Panc1 (cell line): ENCODE results near the gene TFEB. TPM values are rescaled to one million over a fixed set of nuclear protein-coding genes. Genes with fewer than 3 reads are reported as not detected.

Source experiments
- ATAC-seq: fragments of 200-7000 bp; cut with Tn5 transposase; 2 replicates; pipeline ENCODE4 v1.9.1; 2020; ENCODE audit warnings: mild to moderate bottlenecking, moderate library complexity
- BruUV-seq: library from RNA; stranded (reverse); fragments of 400-500 nt; replicated peaks from 2 replicates; lab custom pipeline; 2021; lab: Mats Ljungman, UMichigan
- CTCF ChIA-PET: fragments of 300-600 bp; sonication (Branson Sonifier 250); formaldehyde crosslinking; loops from one replicate; lab custom pipeline; 2022; ENCODE audit warnings: antibody characterized with exemption; lab: Charles Lee
- POLR2A ChIA-PET: fragments of 300-600 bp; sonication (Branson Sonifier 250); formaldehyde crosslinking; loops from one replicate; lab custom pipeline; 2022; ENCODE audit warnings: antibody characterized with exemption; lab: Charles Lee
- DNase-seq: peaks from one replicate; pipeline ENCODE4 v3.0.0-alpha.2; 2010; ENCODE audit warnings: low read depth, low spot score
- H3K27ac ChIP-seq: 2 replicates; pipeline ENCODE4 v1.5.1; 2011; ENCODE audit warnings: mild to moderate bottlenecking, low read length, inconsistent platforms
- H3K27me3 ChIP-seq: fragments of 200-500 bp; sonication (Bioruptor generic); 2 replicates; pipeline ENCODE4 v1.6.0; 2014; ENCODE audit warnings: low read length, inconsistent platforms; ENCODE audit not compliant: control insufficient read depth, insufficient read depth
- H3K36me3 ChIP-seq: fragments of 200-500 bp; sonication (Bioruptor generic); 2 replicates; pipeline ENCODE4 v1.5.1; 2014; ENCODE audit warnings: inconsistent platforms, mild to moderate bottlenecking, low read length, moderate library complexity; ENCODE audit not compliant: control insufficient read depth, insufficient read depth
- H3K4me1 ChIP-seq: 2 replicates; pipeline ENCODE4 v1.5.1; 2011; ENCODE audit warnings: inconsistent platforms, mild to moderate bottlenecking, low read length, moderate library complexity; ENCODE audit not compliant: control insufficient read depth, insufficient read depth
- H3K4me3 ChIP-seq, 2 experiments: 2 replicates each; pipeline ENCODE4 v1.5.1; 2011 to 2012; ENCODE audit warnings: low read depth in 2 of 2, low read length in 2 of 2, mild to moderate bottlenecking in 2 of 2, inconsistent platforms in 1 of 2, moderate library complexity in 1 of 2
- H3K9me3 ChIP-seq: fragments of 200-500 bp; sonication (Bioruptor generic); 2 replicates; pipeline ENCODE4 v1.5.1; 2014; ENCODE audit warnings: low read depth, mild to moderate bottlenecking, inconsistent platforms, low read length, moderate library complexity; ENCODE audit not compliant: control insufficient read depth, insufficient read depth
- POLR2AphosphoS5 ChIP-seq: IDR thresholded peaks from 2 replicates; pipeline ENCODE4 v1.6.1; 2012; ENCODE audit warnings: mild to moderate bottlenecking, low read depth, low read length, moderate library complexity
- SIN3A ChIP-seq: IDR thresholded peaks from 2 replicates; pipeline ENCODE4 v1.6.1; 2012; ENCODE audit warnings: low read depth, mild to moderate bottlenecking, low read length, moderate library complexity, borderline replicate concordance; ENCODE audit not compliant: insufficient read depth
- TCF7L2 ChIP-seq: IDR thresholded peaks from 2 replicates; pipeline ENCODE4 v1.6.1; 2011; ENCODE audit warnings: mild to moderate bottlenecking, low read depth, low read length, inconsistent platforms
- in situ Hi-C: cut with HindIII; loops from 2 replicates; pipeline ENCODE4 v1.10.0; 2016; ENCODE audit warnings: low sequenced_read_pairs, low pct_unique_long_range_greater_than_20kb
- intact Hi-C: fragments of 100-400 bp; cut with micrococcal nuclease; formaldehyde crosslinking; loops from one replicate; pipeline ENCODE4 v1.10.0; 2022; ENCODE audit not compliant: unreplicated experiment
- total RNA-seq: library from RNA; stranded (reverse); gene quantifications from one replicate; pipeline ENCODE4 v1.2.1, GENCODE V29; 2021; ENCODE audit not compliant: unreplicated experiment
- TF ChIP-seq, protein P1 (sequence below), 2 experiments: IDR thresholded peaks; 2 replicates each; pipeline ENCODE4 v1.6.1; 2011 to 2012; ENCODE audit warnings: low read depth in 2 of 2, control low read depth in 1 of 2, low read length in 1 of 2, mild to moderate bottlenecking in 1 of 2, moderate library complexity in 1 of 2; ENCODE audit not compliant: insufficient read depth in 1 of 2
- TF ChIP-seq, protein P2 (sequence below): fragments of 450-650 bp; IDR thresholded peaks from 2 replicates; pipeline ENCODE4 v1.5.1; 2017; ENCODE audit warnings: mild to moderate bottlenecking

The TFEB gene
- total RNA-seq, 1 experiment from 2014 or later, result 13.3 TPM

GRCh38 chr6:41750374-41750773, 15.0 kb upstream of the TFEB start:
- Histone ChIP-seq H3K4me1 (0 out of 2 replicates have a peak, but pooled peaks cover 4% of the 10 kb centered on the region), H3K9me3 (no peaks in the 10 kb centered on the region), H3K36me3 (no peaks in the 10 kb centered on the region), H3K4me3 (no peak overlapping the region), H3K27me3 (no peaks in the 10 kb centered on the region), H3K27ac (no peak overlapping the region)
- DNase-seq, result no peak
- ChIA-PET CTCF (no interaction called here), POLR2A (no interaction called here)
- TF ChIP-seq TCF7L2, result no peak
- TF ChIP-seq, protein P1, sequence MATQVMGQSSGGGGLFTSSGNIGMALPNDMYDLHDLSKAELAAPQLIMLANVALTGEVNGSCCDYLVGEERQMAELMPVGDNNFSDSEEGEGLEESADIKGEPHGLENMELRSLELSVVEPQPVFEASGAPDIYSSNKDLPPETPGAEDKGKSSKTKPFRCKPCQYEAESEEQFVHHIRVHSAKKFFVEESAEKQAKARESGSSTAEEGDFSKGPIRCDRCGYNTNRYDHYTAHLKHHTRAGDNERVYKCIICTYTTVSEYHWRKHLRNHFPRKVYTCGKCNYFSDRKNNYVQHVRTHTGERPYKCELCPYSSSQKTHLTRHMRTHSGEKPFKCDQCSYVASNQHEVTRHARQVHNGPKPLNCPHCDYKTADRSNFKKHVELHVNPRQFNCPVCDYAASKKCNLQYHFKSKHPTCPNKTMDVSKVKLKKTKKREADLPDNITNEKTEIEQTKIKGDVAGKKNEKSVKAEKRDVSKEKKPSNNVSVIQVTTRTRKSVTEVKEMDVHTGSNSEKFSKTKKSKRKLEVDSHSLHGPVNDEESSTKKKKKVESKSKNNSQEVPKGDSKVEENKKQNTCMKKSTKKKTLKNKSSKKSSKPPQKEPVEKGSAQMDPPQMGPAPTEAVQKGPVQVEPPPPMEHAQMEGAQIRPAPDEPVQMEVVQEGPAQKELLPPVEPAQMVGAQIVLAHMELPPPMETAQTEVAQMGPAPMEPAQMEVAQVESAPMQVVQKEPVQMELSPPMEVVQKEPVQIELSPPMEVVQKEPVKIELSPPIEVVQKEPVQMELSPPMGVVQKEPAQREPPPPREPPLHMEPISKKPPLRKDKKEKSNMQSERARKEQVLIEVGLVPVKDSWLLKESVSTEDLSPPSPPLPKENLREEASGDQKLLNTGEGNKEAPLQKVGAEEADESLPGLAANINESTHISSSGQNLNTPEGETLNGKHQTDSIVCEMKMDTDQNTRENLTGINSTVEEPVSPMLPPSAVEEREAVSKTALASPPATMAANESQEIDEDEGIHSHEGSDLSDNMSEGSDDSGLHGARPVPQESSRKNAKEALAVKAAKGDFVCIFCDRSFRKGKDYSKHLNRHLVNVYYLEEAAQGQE (IDR thresholded peaks at IDR 0.05; ENCODE audit: insufficient read depth in 1 of 2, low read depth in 2 of 2, low read length in 1 of 2), result no peak
- TF ChIP-seq, protein P2, sequence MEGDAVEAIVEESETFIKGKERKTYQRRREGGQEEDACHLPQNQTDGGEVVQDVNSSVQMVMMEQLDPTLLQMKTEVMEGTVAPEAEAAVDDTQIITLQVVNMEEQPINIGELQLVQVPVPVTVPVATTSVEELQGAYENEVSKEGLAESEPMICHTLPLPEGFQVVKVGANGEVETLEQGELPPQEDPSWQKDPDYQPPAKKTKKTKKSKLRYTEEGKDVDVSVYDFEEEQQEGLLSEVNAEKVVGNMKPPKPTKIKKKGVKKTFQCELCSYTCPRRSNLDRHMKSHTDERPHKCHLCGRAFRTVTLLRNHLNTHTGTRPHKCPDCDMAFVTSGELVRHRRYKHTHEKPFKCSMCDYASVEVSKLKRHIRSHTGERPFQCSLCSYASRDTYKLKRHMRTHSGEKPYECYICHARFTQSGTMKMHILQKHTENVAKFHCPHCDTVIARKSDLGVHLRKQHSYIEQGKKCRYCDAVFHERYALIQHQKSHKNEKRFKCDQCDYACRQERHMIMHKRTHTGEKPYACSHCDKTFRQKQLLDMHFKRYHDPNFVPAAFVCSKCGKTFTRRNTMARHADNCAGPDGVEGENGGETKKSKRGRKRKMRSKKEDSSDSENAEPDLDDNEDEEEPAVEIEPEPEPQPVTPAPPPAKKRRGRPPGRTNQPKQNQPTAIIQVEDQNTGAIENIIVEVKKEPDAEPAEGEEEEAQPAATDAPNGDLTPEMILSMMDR, result no peak
- TF ChIP-seq SIN3A, result no peak
- no peak for TF ChIP-seq POLR2AphosphoS5
- in situ Hi-C loops, result no loop called here
- no TSS peak for BruUV-seq
- intact Hi-C loops, result no loop called here
- no peak for ATAC-seq

- in situ Hi-C loops (no loop called here), intact Hi-C loops (no loop called here)
- Histone ChIP-seq H3K9me3 (no peaks in the 10 kb centered on the region), H3K27me3 (no peaks in the 10 kb centered on the region), H3K4me3 (no peak overlapping the region), H3K4me1 (0 out of 2 replicates have a peak, but pooled peaks cover 4% of the 10 kb centered on the region), H3K36me3 (no peaks in the 10 kb centered on the region), H3K27ac (no peak overlapping the region)
- ATAC-seq (no peak), DNase-seq (no peak)
- no peak for TF ChIP-seq SIN3A
- BruUV-seq, result no TSS peak
- POLR2A ChIA-PET, result interaction anchor here (0.6 to 0.7 kb wide), 2 partner anchors 13 to 46 kb away, joined by 4 read pairs; no protein-coding TSS in a partner anchor
- CTCF ChIA-PET, result interaction anchor here (0.6 to 1.0 kb wide), 2 partner anchors 39 to 64 kb away, joined by 4 to 5 read pairs; partner anchors contain the start of gene TOMM6
These were observed 13.1 kb upstream of the TFEB start for GRCh38 chr6:41748542-41748941.

GRCh38 chr6:41748102-41748477, 12.7 kb upstream of the TFEB start:
- POLR2A ChIA-PET, result interaction anchor here (0.5 to 0.7 kb wide), 3 partner anchors 13 to 232 kb away, joined by 4 to 5 read pairs (median 4); no protein-coding TSS in a partner anchor
- no peak for TF ChIP-seq SIN3A
- TF ChIP-seq, protein P2, result no peak
- TF ChIP-seq TCF7L2, result no peak
- TF ChIP-seq, protein P1 (IDR thresholded peaks at IDR 0.05; ENCODE audit: insufficient read depth in 1 of 2, low read depth in 2 of 2, low read length in 1 of 2), result no peak
- no peak for TF ChIP-seq POLR2AphosphoS5
- Histone ChIP-seq H3K36me3 (no peaks in the 10 kb centered on the region), H3K27me3 (no peaks in the 10 kb centered on the region), H3K27ac (no peak overlapping the region), H3K4me3 (no peak overlapping the region), H3K4me1 (0 out of 2 replicates have a peak, but pooled peaks cover 4% of the 10 kb centered on the region), H3K9me3 (no peaks in the 10 kb centered on the region)
- no TSS peak for BruUV-seq
- ATAC-seq, result no peak
- CTCF ChIA-PET, result interaction anchor here (0.6 to 1.0 kb wide), 2 partner anchors 40 to 64 kb away, joined by 4 to 5 read pairs; partner anchors contain the start of gene TOMM6
- intact Hi-C loops, result no loop called here
- in situ Hi-C loops, result no loop called here
- DNase-seq, result no peak
